Left forelimb (tissue), 1 donor: Measurements from ENCODE around the gene EML6.
"Not testable (repeated sequence)": the region's sequence is repeated elsewhere in the genome, so short reads cannot be mapped to it uniquely, and the experiment has no call there.

Experiments used
- DNase-seq: peaks from one replicate; pipeline ENCODE4 v3.0.0-alpha.2; 2018; ENCODE audit warnings: low spot score

Gene EML6

GRCh38 chr2:54966165-54966832 is 242.8 kb downstream of the EML6 start:
- DNase-seq: no peak

- DNase-seq: no peak
Observed at GRCh38 chr2:54966837-54967236, 243.4 kb downstream of the EML6 start.

GRCh38 chr2:54967269-54967668 is 243.8 kb downstream of the EML6 start:
- no peak for DNase-seq

- DNase-seq: no peak
Observed at GRCh38 chr2:54967759-54968365, 244.4 kb downstream of the EML6 start.

- DNase-seq: no peak
Observed at GRCh38 chr2:54968561-54969218, 245.2 kb downstream of the EML6 start.

- no peak for DNase-seq
Observed at GRCh38 chr2:54969295-54969939, 246.0 kb downstream of the EML6 start.

GRCh38 chr2:54969940-54970338 is 246.5 kb downstream of the EML6 start:
- DNase-seq: no peak

- no peak for DNase-seq
Observed at GRCh38 chr2:54975175-54975574, 251.7 kb downstream of the EML6 start.

GRCh38 chr2:54975598-54976492 is 252.4 kb downstream of the EML6 start:
- no peak for DNase-seq

GRCh38 chr2:54977149-54977548 is 253.7 kb downstream of the EML6 start:
- no peak for DNase-seq

- DNase-seq: no peak
Observed at GRCh38 chr2:54979321-54980044, 256.0 kb downstream of the EML6 start.

- DNase-seq: no peak
Observed at GRCh38 chr2:54981385-54981784, 257.9 kb downstream of the EML6 start.

GRCh38 chr2:54983345-54984220 is 260.1 kb downstream of the EML6 start:
- DNase-seq: no peak

GRCh38 chr2:54984476-54984875 is 261.0 kb downstream of the EML6 start:
- DNase-seq: no peak

- no peak for DNase-seq
Observed at GRCh38 chr2:54986264-54986663, 262.8 kb downstream of the EML6 start.

- DNase-seq: no peak
Observed at GRCh38 chr2:54988612-54989011, 265.1 kb downstream of the EML6 start.

GRCh38 chr2:54990694-54991093 is 267.2 kb downstream of the EML6 start:
- DNase-seq: not testable (repeated sequence)

GRCh38 chr2:54995553-54995952 is 272.1 kb downstream of the EML6 start:
- DNase-seq: no peak

- DNase-seq: no peak
Observed at GRCh38 chr2:54997826-54998225, 274.4 kb downstream of the EML6 start.

GRCh38 chr2:54999182-54999581 is 275.7 kb downstream of the EML6 start:
- no peak for DNase-seq
